ENCODE results near the gene CHN1. TPM values are rescaled to one million over a fixed set of nuclear protein-coding genes. Genes with fewer than 3 reads are reported as not detected.

Gene CHN1
- total and polyA plus RNA-seq, 7 donors = 2.1 to 15.6 (median 11.4) TPM

GRCh38 chr2:175025233-175025632 is 20.1 kb upstream of the CHN1 start:
- no peak overlapping the region for H3K27ac ChIP-seq
- H3K36me3 ChIP-seq = no peaks in the 10 kb centered on the region
- 50 to 73% methylated on average over 3 of the region's 3 CpGs for whole genome bisulfite sequencing, 2 donors
- H3K4me1 ChIP-seq = no peaks in the 10 kb centered on the region
- H3K9me3 ChIP-seq = no peaks in the 10 kb centered on the region
- no peak for DNase-seq
- intact Hi-C loops (cut with DNase I) = no loop called here
- TF ChIP-seq CTCF (IDR thresholded peaks at IDR 0.05) (no peak), POLR2AphosphoS5 (IDR thresholded peaks at IDR 0.05) (no peak), EP300 (IDR thresholded peaks at IDR 0.05) (no peak), POLR2A (IDR thresholded peaks at IDR 0.05) (no peak)
- no peak overlapping the region for H3K4me3 ChIP-seq
- H3K27me3 ChIP-seq = no peaks in the 10 kb centered on the region

- Histone ChIP-seq H3K36me3 (no peaks in the 10 kb centered on the region), H3K27me3 (no peaks in the 10 kb centered on the region), H3K4me3 (no peak overlapping the region), H3K9me3 (no peaks in the 10 kb centered on the region), H3K27ac (no peak overlapping the region), H3K4me1 (no peaks in the 10 kb centered on the region)
- intact Hi-C loops (cut with DNase I) = no loop called here
- TF ChIP-seq EP300 (IDR thresholded peaks at IDR 0.05) = no peak
- no peak for TF ChIP-seq POLR2A (IDR thresholded peaks at IDR 0.05)
- TF ChIP-seq CTCF (IDR thresholded peaks at IDR 0.05) = no peak
- TF ChIP-seq POLR2AphosphoS5 (IDR thresholded peaks at IDR 0.05) = no peak
- DNase-seq = no peak
- WGBS, 2 donors = 66 to 81% methylated on average over 3 of the region's 3 CpGs
Observed at GRCh38 chr2:175022923-175023322, 17.7 kb upstream of the CHN1 start.

- intact Hi-C loops (cut with DNase I) = no loop called here
- 82 to 92% methylated on average over 2 of the region's 2 CpGs for WGBS, 2 donors
- no peaks in the 10 kb centered on the region for H3K4me1 ChIP-seq
- no peaks in the 10 kb centered on the region for H3K27me3 ChIP-seq
- no peaks in the 10 kb centered on the region for H3K9me3 ChIP-seq
- H3K27ac ChIP-seq = no peak overlapping the region
- H3K4me3 ChIP-seq = no peak overlapping the region
- no peak for DNase-seq
- H3K36me3 ChIP-seq = no peaks in the 10 kb centered on the region
- TF ChIP-seq CTCF (IDR thresholded peaks at IDR 0.05) = no peak
- TF ChIP-seq POLR2AphosphoS5 (IDR thresholded peaks at IDR 0.05) = no peak
- no peak for TF ChIP-seq EP300 (IDR thresholded peaks at IDR 0.05)
- TF ChIP-seq POLR2A (IDR thresholded peaks at IDR 0.05) = no peak
Observed at GRCh38 chr2:175019566-175020327, 14.6 kb upstream of the CHN1 start.

- H3K27me3 ChIP-seq = no peaks in the 10 kb centered on the region
- intact Hi-C loops (cut with DNase I) = no loop called here
- 94 to 97% methylated on average over 5 of the region's 5 CpGs for WGBS, 2 donors
- no peaks in the 10 kb centered on the region for H3K4me1 ChIP-seq
- no peak overlapping the region for H3K27ac ChIP-seq
- DNase-seq = no peak
- H3K9me3 ChIP-seq = no peaks in the 10 kb centered on the region
- TF ChIP-seq POLR2A (IDR thresholded peaks at IDR 0.05) (no peak), POLR2AphosphoS5 (IDR thresholded peaks at IDR 0.05) (no peak), EP300 (IDR thresholded peaks at IDR 0.05) (no peak), CTCF (IDR thresholded peaks at IDR 0.05) (no peak)
- H3K36me3 ChIP-seq = no peaks in the 10 kb centered on the region
- H3K4me3 ChIP-seq = no peak overlapping the region
Observed at GRCh38 chr2:175017618-175018414, 12.6 kb upstream of the CHN1 start.

All from sigmoid colon (tissue), 7 donors.